ENCODE results near the gene GTF2IRD1. TPM values are rescaled to one million over a fixed set of nuclear protein-coding genes. Genes with fewer than 3 reads are reported as not detected.

Gene GTF2IRD1
- total RNA-seq, 1 experiment from 2014 or later, result 54.0 TPM

DNA sequence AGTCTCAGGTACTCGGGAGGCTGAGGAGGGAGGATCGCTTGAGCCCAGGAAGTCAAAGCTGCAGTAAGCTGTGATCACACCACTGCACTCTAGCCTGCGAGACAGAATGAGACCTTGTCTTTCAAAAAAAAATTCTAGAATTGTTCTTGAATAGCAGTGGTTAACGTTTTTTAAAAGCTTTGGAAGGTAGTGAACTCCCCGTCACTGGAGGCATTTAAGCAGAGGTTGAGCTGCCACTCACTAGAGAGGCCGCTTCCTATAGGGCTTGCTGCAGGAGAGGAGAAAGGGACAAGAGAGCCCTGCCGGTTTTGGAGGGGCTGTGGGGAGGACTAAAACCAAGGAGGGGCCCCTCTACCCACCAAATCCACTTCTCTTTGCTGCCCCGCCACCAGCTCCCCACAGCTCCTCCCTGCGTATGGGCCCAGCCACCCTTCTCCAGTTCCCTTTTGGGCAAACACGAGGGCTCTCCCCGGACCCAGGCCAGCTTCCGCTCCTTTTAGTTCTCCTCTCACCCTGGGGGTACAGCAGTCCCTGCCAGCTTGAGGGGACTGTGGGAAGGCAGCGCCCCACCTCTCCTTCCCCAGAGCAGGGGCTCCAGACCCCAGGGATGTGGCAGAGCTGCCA lies 116.9 kb downstream of the GTF2IRD1 start:
- DNase-seq (ENCODE audit: low read depth, low spot score), result no peak
- in situ Hi-C loops (cut with HindIII; ENCODE audit: low pct_unique_long_range_greater_than_20kb, low sequenced_read_pairs), result no loop called here
- no peak overlapping the region for H3K4me3 ChIP-seq (ENCODE audit: low read depth in 2 of 2, low read length in 2 of 2)
- no peaks in the 10 kb centered on the region for H3K9me3 ChIP-seq (ENCODE audit: control insufficient read depth, insufficient read depth, low read depth, low read length)
- no peak overlapping the region for H3K27ac ChIP-seq (ENCODE audit: low read length)
- no TSS peak for BruUV-seq (replicated peaks)
- ChIA-PET CTCF (no interaction called here), POLR2A (no interaction called here)
- TF ChIP-seq, protein P1, sequence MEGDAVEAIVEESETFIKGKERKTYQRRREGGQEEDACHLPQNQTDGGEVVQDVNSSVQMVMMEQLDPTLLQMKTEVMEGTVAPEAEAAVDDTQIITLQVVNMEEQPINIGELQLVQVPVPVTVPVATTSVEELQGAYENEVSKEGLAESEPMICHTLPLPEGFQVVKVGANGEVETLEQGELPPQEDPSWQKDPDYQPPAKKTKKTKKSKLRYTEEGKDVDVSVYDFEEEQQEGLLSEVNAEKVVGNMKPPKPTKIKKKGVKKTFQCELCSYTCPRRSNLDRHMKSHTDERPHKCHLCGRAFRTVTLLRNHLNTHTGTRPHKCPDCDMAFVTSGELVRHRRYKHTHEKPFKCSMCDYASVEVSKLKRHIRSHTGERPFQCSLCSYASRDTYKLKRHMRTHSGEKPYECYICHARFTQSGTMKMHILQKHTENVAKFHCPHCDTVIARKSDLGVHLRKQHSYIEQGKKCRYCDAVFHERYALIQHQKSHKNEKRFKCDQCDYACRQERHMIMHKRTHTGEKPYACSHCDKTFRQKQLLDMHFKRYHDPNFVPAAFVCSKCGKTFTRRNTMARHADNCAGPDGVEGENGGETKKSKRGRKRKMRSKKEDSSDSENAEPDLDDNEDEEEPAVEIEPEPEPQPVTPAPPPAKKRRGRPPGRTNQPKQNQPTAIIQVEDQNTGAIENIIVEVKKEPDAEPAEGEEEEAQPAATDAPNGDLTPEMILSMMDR (IDR thresholded peaks at IDR 0.05), result no peak
- TF ChIP-seq TCF7L2 (IDR thresholded peaks at IDR 0.05; ENCODE audit: low read depth, low read length), result no peak
- TF ChIP-seq, protein P2, sequence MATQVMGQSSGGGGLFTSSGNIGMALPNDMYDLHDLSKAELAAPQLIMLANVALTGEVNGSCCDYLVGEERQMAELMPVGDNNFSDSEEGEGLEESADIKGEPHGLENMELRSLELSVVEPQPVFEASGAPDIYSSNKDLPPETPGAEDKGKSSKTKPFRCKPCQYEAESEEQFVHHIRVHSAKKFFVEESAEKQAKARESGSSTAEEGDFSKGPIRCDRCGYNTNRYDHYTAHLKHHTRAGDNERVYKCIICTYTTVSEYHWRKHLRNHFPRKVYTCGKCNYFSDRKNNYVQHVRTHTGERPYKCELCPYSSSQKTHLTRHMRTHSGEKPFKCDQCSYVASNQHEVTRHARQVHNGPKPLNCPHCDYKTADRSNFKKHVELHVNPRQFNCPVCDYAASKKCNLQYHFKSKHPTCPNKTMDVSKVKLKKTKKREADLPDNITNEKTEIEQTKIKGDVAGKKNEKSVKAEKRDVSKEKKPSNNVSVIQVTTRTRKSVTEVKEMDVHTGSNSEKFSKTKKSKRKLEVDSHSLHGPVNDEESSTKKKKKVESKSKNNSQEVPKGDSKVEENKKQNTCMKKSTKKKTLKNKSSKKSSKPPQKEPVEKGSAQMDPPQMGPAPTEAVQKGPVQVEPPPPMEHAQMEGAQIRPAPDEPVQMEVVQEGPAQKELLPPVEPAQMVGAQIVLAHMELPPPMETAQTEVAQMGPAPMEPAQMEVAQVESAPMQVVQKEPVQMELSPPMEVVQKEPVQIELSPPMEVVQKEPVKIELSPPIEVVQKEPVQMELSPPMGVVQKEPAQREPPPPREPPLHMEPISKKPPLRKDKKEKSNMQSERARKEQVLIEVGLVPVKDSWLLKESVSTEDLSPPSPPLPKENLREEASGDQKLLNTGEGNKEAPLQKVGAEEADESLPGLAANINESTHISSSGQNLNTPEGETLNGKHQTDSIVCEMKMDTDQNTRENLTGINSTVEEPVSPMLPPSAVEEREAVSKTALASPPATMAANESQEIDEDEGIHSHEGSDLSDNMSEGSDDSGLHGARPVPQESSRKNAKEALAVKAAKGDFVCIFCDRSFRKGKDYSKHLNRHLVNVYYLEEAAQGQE (IDR thresholded peaks at IDR 0.05; ENCODE audit: insufficient read depth in 1 of 2, low read depth in 2 of 2, low read length in 1 of 2), result no peak
- no peak for TF ChIP-seq SIN3A (IDR thresholded peaks at IDR 0.05; ENCODE audit: borderline replicate concordance, insufficient read depth, low read depth, low read length)
- no peak for TF ChIP-seq POLR2AphosphoS5 (IDR thresholded peaks at IDR 0.05; ENCODE audit: low read depth, low read length)
- intact Hi-C loops (cut with micrococcal nuclease; ENCODE audit: unreplicated experiment), result no loop called here
- H3K4me1 ChIP-seq (ENCODE audit: control insufficient read depth, insufficient read depth, low read length), result peaks cover 3% of the 10 kb centered on the region; the same call in 1 of the 2 replicates
- no peak for ATAC-seq
- no peaks in the 10 kb centered on the region for H3K27me3 ChIP-seq (ENCODE audit: control insufficient read depth, insufficient read depth, low read length)
- H3K36me3 ChIP-seq (ENCODE audit: control insufficient read depth, insufficient read depth, low read length), result no peaks in the 10 kb centered on the region

DNA sequence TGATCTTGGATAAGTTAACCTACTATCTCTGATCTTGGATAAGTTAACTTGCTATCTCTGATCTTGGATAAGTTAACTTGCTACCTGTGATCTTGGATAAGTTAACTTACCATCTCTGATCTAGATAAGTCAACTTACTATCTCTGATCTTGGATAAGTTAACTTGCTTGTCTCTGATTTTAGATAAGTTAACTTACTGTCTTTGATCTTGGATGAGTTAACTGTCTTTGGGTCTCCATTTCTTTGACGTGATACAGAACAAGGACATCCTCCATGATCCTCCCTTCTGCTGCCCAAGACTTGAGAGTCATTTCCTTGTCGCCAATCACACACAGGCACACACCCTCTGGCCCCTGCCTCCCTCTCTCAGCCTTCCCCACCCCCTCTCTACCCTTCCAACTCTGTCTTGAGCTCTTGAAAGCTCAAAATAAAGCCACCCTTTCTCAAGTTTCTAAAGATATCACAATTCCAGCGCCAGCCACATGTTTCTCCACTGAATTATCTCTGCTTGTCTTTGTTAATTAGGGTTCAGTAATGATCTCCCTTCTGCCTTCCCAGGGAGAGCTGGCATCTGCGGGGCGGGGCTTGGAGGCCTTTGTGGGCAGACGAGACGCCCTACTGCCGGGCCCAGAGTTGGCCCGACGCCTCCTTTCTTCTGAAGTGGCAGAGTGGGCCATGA lies 118.7 kb downstream of the GTF2IRD1 start:
- intact Hi-C loops (cut with micrococcal nuclease; ENCODE audit: unreplicated experiment) (no loop called here), in situ Hi-C loops (cut with HindIII; ENCODE audit: low pct_unique_long_range_greater_than_20kb, low sequenced_read_pairs) (no loop called here)
- TF ChIP-seq, protein P1 (IDR thresholded peaks at IDR 0.05), result no peak
- TF ChIP-seq TCF7L2 (IDR thresholded peaks at IDR 0.05; ENCODE audit: low read depth, low read length), result 0 out of 2 replicates have a peak, but pooled peaks have one; percentile 40
- no peak for TF ChIP-seq POLR2AphosphoS5 (IDR thresholded peaks at IDR 0.05; ENCODE audit: low read depth, low read length)
- TF ChIP-seq SIN3A (IDR thresholded peaks at IDR 0.05; ENCODE audit: borderline replicate concordance, insufficient read depth, low read depth, low read length), result no peak
- TF ChIP-seq, protein P2 (IDR thresholded peaks at IDR 0.05; ENCODE audit: insufficient read depth in 1 of 2, low read depth in 2 of 2, low read length in 1 of 2), result no peak
- no peak overlapping the region for H3K4me3 ChIP-seq (ENCODE audit: low read depth in 2 of 2, low read length in 2 of 2)
- DNase-seq (ENCODE audit: low read depth, low spot score) (no peak), ATAC-seq (no peak)
- H3K27ac ChIP-seq (ENCODE audit: low read length), result no peak overlapping the region
- no peaks in the 10 kb centered on the region for H3K36me3 ChIP-seq (ENCODE audit: control insufficient read depth, insufficient read depth, low read length)
- H3K27me3 ChIP-seq (ENCODE audit: control insufficient read depth, insufficient read depth, low read length), result no peaks in the 10 kb centered on the region
- ChIA-PET CTCF (no interaction called here), POLR2A (interaction anchor here (0.5 kb wide), 1 partner anchor 42 kb away, joined by 10 read pairs; no protein-coding TSS in a partner anchor)
- BruUV-seq (replicated peaks), result no TSS peak
- H3K9me3 ChIP-seq (ENCODE audit: control insufficient read depth, insufficient read depth, low read depth, low read length), result no peaks in the 10 kb centered on the region
- H3K4me1 ChIP-seq (ENCODE audit: control insufficient read depth, insufficient read depth, low read length), result peaks cover 3% of the 10 kb centered on the region; the same call in 1 of the 2 replicates
